SU-DHL-6 (cell line): ENCODE measurements around the gene IRF2BPL.

Experiments used
- H2AFZ ChIP-seq: fragments of 200-600 bp; sonication (generic); 2 replicates; pipeline ENCODE4 v1.6.1; 2014; ENCODE audit warnings: low read depth, mild to moderate bottlenecking, moderate library complexity, mixed read lengths, antibody characterized with exemption, low read length; ENCODE audit not compliant: severe bottlenecking
- H3F3A ChIP-seq: fragments of 200-600 bp; shearing (Covaris generic); 2 replicates; pipeline ENCODE4 v1.6.0; 2016; ENCODE audit warnings: antibody characterized with exemption, mild to moderate bottlenecking; ENCODE audit not compliant: insufficient read depth
- H3K27ac ChIP-seq: fragments of 200-600 bp; sonication (generic); 2 replicates; pipeline ENCODE4 v1.5.1; 2016; ENCODE audit warnings: low read depth, mild to moderate bottlenecking, low read length, moderate library complexity, mixed read lengths
- H3K27me3 ChIP-seq: fragments of 200-600 bp; sonication (generic), shearing (Covaris generic); 2 replicates; pipeline ENCODE4 v1.6.0; 2014; ENCODE audit warnings: mild to moderate bottlenecking, low read length
- H3K36me3 ChIP-seq: fragments of 200-600 bp; sonication (generic); 2 replicates; pipeline ENCODE4 v1.6.1; 2014; ENCODE audit warnings: mild to moderate bottlenecking, low read length, mixed read lengths
- H3K4me2 ChIP-seq: fragments of 300-600, 200-600 bp; shearing (Covaris generic), sonication (generic); 2 replicates; pipeline ENCODE4 v1.6.0; 2014; ENCODE audit warnings: low read length, low read depth, mild to moderate bottlenecking; ENCODE audit not compliant: poor library complexity, severe bottlenecking
- H3K4me3 ChIP-seq: fragments of 200-600 bp; sonication (generic); 2 replicates; pipeline ENCODE4 v1.5.1; 2014; ENCODE audit warnings: antibody characterized with exemption, low read length, mild to moderate bottlenecking, mixed read lengths; ENCODE audit not compliant: insufficient read depth, poor library complexity, severe bottlenecking
- H3K79me2 ChIP-seq: fragments of 200-600 bp; sonication (generic); 2 replicates; pipeline ENCODE4 v1.6.1; 2014; ENCODE audit warnings: mild to moderate bottlenecking, low read length, moderate library complexity; ENCODE audit not compliant: insufficient read depth
- H3K9ac ChIP-seq: fragments of 200-600 bp; sonication (generic); 2 replicates; pipeline ENCODE4 v1.7.0; 2014; ENCODE audit warnings: mild to moderate bottlenecking, low read length
- H3K9me2 ChIP-seq: fragments of 200-600 bp; sonication (generic); replicated peaks from 2 replicates; pipeline ENCODE4 v1.6.1; 2014; ENCODE audit warnings: low read length; ENCODE audit not compliant: insufficient read depth
- H3K9me3 ChIP-seq: fragments of 200-600 bp; sonication (generic); 2 replicates; pipeline ENCODE4 v1.6.1; 2014; ENCODE audit warnings: low read length, mixed read lengths; ENCODE audit not compliant: insufficient read depth
- H4K20me1 ChIP-seq: fragments of 200-600 bp; sonication (generic); 2 replicates; pipeline ENCODE4 v1.6.1; 2014; ENCODE audit warnings: low read depth, mild to moderate bottlenecking, antibody characterized with exemption, low read length, moderate library complexity, mixed read lengths
- CTCF ChIP-seq: fragments of 200-600 bp; sonication (generic); IDR thresholded peaks from one replicate; pipeline ENCODE4 v1.5.1; 2017; ENCODE audit warnings: antibody characterized with exemption, mild to moderate bottlenecking, low read length, moderate library complexity; ENCODE audit not compliant: insufficient read depth, poor library complexity, severe bottlenecking
- EZH2phosphoT487 ChIP-seq: fragments of 200-600 bp; sonication (generic), shearing (Covaris generic); conservative IDR thresholded peaks from 2 replicates; pipeline ENCODE4 v1.6.1; 2018; ENCODE audit warnings: mild to moderate bottlenecking, antibody characterized with exemption, low read length, moderate library complexity, mixed read lengths

The IRF2BPL gene

DNA sequence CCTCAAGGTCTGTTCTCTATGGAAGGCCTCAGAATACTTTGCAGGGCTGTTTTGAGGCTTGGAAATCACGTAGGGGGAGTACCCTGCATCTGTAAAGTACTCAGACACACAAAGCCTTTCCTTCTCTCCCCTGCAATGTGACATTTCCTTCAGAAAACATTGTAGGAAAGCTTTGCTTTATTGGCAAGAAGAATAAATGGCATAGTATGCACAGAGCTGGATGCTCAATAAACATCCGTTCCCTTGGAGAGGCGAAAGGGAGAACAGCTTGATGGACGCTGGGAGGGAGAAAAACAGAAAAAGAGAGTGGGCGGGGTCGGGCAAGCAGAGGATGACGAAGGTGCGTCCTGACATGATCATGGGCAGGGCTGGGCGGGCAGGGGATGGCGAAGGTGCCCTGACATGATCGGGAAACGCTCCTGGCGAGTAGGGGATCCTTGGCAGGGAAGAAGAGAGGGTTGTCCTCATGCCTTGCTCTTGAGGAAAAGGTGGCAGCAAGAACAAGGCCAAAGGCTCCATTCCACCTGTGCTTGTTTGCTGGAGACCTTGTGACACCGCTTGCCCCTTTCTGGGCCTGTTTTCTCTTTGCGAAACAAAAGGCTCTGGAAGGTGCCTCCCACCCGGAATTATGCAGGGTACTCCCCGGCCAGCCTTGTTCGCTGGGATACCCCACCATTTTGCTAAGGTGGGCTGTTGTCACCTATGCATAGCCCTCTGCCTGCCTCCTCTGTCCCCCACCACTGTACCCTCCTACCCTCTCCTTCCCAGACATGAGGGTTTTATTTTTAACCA is 21.1 kb downstream of the IRF2BPL start:
- H3F3A ChIP-seq: no peaks in the 10 kb centered on the region
- no peaks in the 10 kb centered on the region for H3K36me3 ChIP-seq
- H3K4me3 ChIP-seq: no peak overlapping the region
- H3K27me3 ChIP-seq: no peaks in the 10 kb centered on the region
- H3K9me3 ChIP-seq: no peaks in the 10 kb centered on the region
- no peak overlapping the region for H2AFZ ChIP-seq
- TF ChIP-seq EZH2phosphoT487 (no peak), CTCF (no peak)
- H3K4me2 ChIP-seq: no peak overlapping the region
- H3K27ac ChIP-seq: no peak overlapping the region
- H3K9ac ChIP-seq: no peak overlapping the region
- H3K79me2 ChIP-seq: no peaks in the 10 kb centered on the region
- no peaks in the 10 kb centered on the region for H3K9me2 ChIP-seq
- no peaks in the 10 kb centered on the region for H4K20me1 ChIP-seq

DNA sequence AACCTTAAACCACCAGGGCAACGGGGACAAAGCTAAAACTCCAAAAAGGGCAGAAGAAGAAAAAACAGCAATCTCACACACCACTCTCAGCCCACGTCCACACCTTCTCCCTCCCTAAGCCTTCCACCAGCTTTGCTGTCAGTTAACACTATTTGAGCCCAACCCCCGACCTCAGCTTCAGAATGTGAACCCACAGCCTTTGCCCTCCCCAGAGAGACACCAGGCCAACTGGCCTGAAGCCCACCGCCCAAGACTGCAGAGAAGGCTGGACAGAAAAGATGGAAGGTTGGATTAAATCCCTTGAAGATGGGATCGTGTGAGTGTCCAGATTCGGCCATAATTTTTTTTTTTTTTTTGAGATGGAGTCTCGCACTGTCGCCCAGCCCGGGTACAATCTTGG is 22.4 kb downstream of the IRF2BPL start:
- Histone ChIP-seq H3K9ac (no peak overlapping the region), H3K4me3 (no peak overlapping the region), H3K4me2 (no peak overlapping the region), H3K27me3 (no peaks in the 10 kb centered on the region), H4K20me1 (no peaks in the 10 kb centered on the region), H3K36me3 (no peaks in the 10 kb centered on the region), H2AFZ (no peak overlapping the region), H3K9me2 (no peaks in the 10 kb centered on the region), H3F3A (no peaks in the 10 kb centered on the region), H3K9me3 (no peaks in the 10 kb centered on the region), H3K79me2 (no peaks in the 10 kb centered on the region), H3K27ac (no peak overlapping the region)
- TF ChIP-seq CTCF (no peak), EZH2phosphoT487 (no peak)

DNA sequence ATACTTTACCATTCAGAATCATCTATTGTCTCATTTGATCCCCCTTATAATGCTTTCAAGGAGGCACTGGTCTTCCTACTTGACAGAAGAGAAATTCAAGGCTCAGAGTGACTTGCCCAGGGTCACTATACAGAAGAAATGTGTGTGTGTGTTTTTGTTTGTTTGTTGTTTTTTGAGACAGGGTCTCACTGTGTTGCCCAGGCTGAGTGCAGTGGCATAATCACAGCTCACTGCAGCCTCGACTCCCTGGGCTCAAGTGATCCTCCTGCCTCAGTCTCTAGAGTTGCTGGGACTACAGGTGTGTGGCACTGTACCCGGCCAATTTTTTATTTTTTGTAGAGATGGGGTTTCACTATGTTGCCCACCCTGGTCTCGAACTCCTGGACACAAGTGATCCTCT is 22.9 kb downstream of the IRF2BPL start:
- no peak overlapping the region for H3K9ac ChIP-seq
- no peak overlapping the region for H2AFZ ChIP-seq
- H3K4me2 ChIP-seq: no peak overlapping the region
- H3K27ac ChIP-seq: no peak overlapping the region
- H3F3A ChIP-seq: no peaks in the 10 kb centered on the region
- no peaks in the 10 kb centered on the region for H3K79me2 ChIP-seq
- no peaks in the 10 kb centered on the region for H3K9me2 ChIP-seq
- no peak overlapping the region for H3K4me3 ChIP-seq
- H3K36me3 ChIP-seq: no peaks in the 10 kb centered on the region
- no peaks in the 10 kb centered on the region for H4K20me1 ChIP-seq
- H3K27me3 ChIP-seq: no peaks in the 10 kb centered on the region
- TF ChIP-seq EZH2phosphoT487: no peak
- no peak for TF ChIP-seq CTCF
- H3K9me3 ChIP-seq: no peaks in the 10 kb centered on the region
